Measurements from ENCODE around the gene IGFBP1. TPM values are rescaled to one million over a fixed set of nuclear protein-coding genes. Genes with fewer than 3 reads are reported as not detected.

Gene IGFBP1
- total and polyA plus RNA-seq, 9 of the 15 experiments (the other 6 are each of a cell fraction or from before 2014, with no cell fraction given): not detected

GRCh38 chr7:45921381-45921698 lies 33.1 kb downstream of the IGFBP1 start (continued):
- TF ChIP-seq SIX5 (IDR thresholded peaks at IDR 0.05; ENCODE audit: borderline replicate concordance in 1 of 2, insufficient read depth in 1 of 2, low read depth in 1 of 2, low read length in 2 of 2) (no peak), FOXM1 (IDR thresholded peaks at IDR 0.05; ENCODE audit: low read depth) (no peak), FOXM1 (CRISPR knock-in tag; IDR thresholded peaks at IDR 0.05; ENCODE audit: low read depth) (no peak), SMARCE1 (IDR thresholded peaks at IDR 0.05) (no peak), ZBTB5 (IDR thresholded peaks at IDR 0.05) (no peak), PCBP2 (IDR thresholded peaks at IDR 0.05; ENCODE audit: low read depth, low read length, poor library complexity, severe bottlenecking) (no peak), PHB2 (IDR thresholded peaks at IDR 0.05; ENCODE audit: low read depth) (no peak), TAL1 (IDR thresholded peaks at IDR 0.05) (no peak), TOE1 (IDR thresholded peaks at IDR 0.05; ENCODE audit: borderline replicate concordance) (no peak), TOE1 (CRISPR knock-in tag; IDR thresholded peaks at IDR 0.05; ENCODE audit: borderline replicate concordance, low read depth) (no peak), ZNF354B (CRISPR knock-in tag; IDR thresholded peaks at IDR 0.05) (no peak), ILF3 (IDR thresholded peaks at IDR 0.05; ENCODE audit: borderline replicate concordance) (no peak), SMAD1 (IDR thresholded peaks at IDR 0.05; ENCODE audit: low read depth, low read length, partially characterized antibody) (no peak)

All from K562 (cell line).